Measurements from ENCODE around the gene RNF157. TPM values are rescaled to one million over a fixed set of nuclear protein-coding genes. Genes with fewer than 3 reads are reported as not detected.

The RNF157 gene
- total RNA-seq, 1 experiment from 2014 or later = 11.2 TPM

- TF ChIP-seq ATF3 (CRISPR knock-in tag; conservative IDR thresholded peaks at IDR 0.05) (no peak), MXD4 (CRISPR knock-in tag; IDR thresholded peaks at IDR 0.05; ENCODE audit: borderline replicate concordance) (no peak), CREM (CRISPR knock-in tag; IDR thresholded peaks at IDR 0.05) (no peak), SMAD3 (CRISPR knock-in tag; IDR thresholded peaks at IDR 0.05; ENCODE audit: borderline replicate concordance) (no peak), ZNF423 (CRISPR knock-in tag; IDR thresholded peaks at IDR 0.05) (no peak), ZNF219 (CRISPR knock-in tag; IDR thresholded peaks at IDR 0.05; ENCODE audit: borderline replicate concordance) (no peak), NFATC4 (CRISPR knock-in tag; IDR thresholded peaks at IDR 0.05) (no peak), CREB1 (CRISPR knock-in tag; IDR thresholded peaks at IDR 0.05) (no peak), ZNF121 (CRISPR knock-in tag; IDR thresholded peaks at IDR 0.05) (no peak), ZNF671 (CRISPR knock-in tag; IDR thresholded peaks at IDR 0.05) (no peak), AR (CRISPR knock-in tag; IDR thresholded peaks at IDR 0.05) (no peak), IRF1 (CRISPR knock-in tag; IDR thresholded peaks at IDR 0.05) (no peak), NR3C1 (CRISPR knock-in tag; conservative IDR thresholded peaks at IDR 0.05; ENCODE audit: low read depth) (no peak)
- TF ChIP-seq, protein P1, sequence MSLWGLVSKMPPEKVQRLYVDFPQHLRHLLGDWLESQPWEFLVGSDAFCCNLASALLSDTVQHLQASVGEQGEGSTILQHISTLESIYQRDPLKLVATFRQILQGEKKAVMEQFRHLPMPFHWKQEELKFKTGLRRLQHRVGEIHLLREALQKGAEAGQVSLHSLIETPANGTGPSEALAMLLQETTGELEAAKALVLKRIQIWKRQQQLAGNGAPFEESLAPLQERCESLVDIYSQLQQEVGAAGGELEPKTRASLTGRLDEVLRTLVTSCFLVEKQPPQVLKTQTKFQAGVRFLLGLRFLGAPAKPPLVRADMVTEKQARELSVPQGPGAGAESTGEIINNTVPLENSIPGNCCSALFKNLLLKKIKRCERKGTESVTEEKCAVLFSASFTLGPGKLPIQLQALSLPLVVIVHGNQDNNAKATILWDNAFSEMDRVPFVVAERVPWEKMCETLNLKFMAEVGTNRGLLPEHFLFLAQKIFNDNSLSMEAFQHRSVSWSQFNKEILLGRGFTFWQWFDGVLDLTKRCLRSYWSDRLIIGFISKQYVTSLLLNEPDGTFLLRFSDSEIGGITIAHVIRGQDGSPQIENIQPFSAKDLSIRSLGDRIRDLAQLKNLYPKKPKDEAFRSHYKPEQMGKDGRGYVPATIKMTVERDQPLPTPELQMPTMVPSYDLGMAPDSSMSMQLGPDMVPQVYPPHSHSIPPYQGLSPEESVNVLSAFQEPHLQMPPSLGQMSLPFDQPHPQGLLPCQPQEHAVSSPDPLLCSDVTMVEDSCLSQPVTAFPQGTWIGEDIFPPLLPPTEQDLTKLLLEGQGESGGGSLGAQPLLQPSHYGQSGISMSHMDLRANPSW (CRISPR knock-in tag; conservative IDR thresholded peaks at IDR 0.05; ENCODE audit: low read depth) = no peak
- TF ChIP-seq, protein P2, sequence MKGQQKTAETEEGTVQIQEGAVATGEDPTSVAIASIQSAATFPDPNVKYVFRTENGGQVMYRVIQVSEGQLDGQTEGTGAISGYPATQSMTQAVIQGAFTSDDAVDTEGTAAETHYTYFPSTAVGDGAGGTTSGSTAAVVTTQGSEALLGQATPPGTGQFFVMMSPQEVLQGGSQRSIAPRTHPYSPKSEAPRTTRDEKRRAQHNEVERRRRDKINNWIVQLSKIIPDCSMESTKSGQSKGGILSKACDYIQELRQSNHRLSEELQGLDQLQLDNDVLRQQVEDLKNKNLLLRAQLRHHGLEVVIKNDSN (CRISPR knock-in tag; IDR thresholded peaks at IDR 0.05) = no peak
- TF ChIP-seq, protein P3, sequence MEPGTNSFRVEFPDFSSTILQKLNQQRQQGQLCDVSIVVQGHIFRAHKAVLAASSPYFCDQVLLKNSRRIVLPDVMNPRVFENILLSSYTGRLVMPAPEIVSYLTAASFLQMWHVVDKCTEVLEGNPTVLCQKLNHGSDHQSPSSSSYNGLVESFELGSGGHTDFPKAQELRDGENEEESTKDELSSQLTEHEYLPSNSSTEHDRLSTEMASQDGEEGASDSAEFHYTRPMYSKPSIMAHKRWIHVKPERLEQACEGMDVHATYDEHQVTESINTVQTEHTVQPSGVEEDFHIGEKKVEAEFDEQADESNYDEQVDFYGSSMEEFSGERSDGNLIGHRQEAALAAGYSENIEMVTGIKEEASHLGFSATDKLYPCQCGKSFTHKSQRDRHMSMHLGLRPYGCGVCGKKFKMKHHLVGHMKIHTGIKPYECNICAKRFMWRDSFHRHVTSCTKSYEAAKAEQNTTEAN (CRISPR knock-in tag; IDR thresholded peaks at IDR 0.05) = no peak
- TF ChIP-seq, protein P4, sequence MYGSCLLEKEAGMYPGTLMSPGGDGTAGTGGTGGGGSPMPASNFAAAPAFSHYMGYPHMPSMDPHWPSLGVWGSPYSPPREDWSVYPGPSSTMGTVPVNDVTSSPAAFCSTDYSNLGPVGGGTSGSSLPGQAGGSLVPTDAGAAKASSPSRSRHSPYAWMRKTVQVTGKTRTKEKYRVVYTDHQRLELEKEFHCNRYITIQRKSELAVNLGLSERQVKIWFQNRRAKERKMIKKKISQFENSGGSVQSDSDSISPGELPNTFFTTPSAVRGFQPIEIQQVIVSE (CRISPR knock-in tag; IDR thresholded peaks at IDR 0.05; ENCODE audit: borderline replicate concordance) = no peak
- H3K9me3 Mint-ChIP-seq = no peaks in the 10 kb centered on the region
- H3K27me3 Mint-ChIP-seq (ENCODE audit: low read depth) = no peaks in the 10 kb centered on the region
- CTCF ChIA-PET = interaction anchor here (0.6 to 4.9 kb wide), 20 partner anchors 10 to 298 kb away, joined by 3 to 120 read pairs (median 19); partner anchors contain the start of genes CDK3, EXOC7, FOXJ1 and UBALD2
- POLR2A ChIA-PET = no interaction called here
- no peaks in the 10 kb centered on the region for H3K36me3 Mint-ChIP-seq
- DNase-seq (ENCODE audit: low spot score) = no peak
- no peak overlapping the region for H3K27ac Mint-ChIP-seq
- H3K4me3 Mint-ChIP-seq = no peak overlapping the region
- ATAC-seq = no peak
- no peaks in the 10 kb centered on the region for H3K4me1 Mint-ChIP-seq
Measured at GRCh38 chr17:76278268-76278908, 38.1 kb upstream of the RNF157 start.
